Measurements from ENCODE around the gene STX16. TPM values are rescaled to one million over a fixed set of nuclear protein-coding genes. Genes with fewer than 3 reads are reported as not detected.
A peak's percentile ranks its signal among the peaks of the same experiment; 100 is the strongest.

Gene STX16
- total and polyA plus RNA-seq, 2 of the 13 experiments (the other 11 are each of a cell fraction or from before 2014, with no cell fraction given), result 28.0 to 72.7 TPM

DNA sequence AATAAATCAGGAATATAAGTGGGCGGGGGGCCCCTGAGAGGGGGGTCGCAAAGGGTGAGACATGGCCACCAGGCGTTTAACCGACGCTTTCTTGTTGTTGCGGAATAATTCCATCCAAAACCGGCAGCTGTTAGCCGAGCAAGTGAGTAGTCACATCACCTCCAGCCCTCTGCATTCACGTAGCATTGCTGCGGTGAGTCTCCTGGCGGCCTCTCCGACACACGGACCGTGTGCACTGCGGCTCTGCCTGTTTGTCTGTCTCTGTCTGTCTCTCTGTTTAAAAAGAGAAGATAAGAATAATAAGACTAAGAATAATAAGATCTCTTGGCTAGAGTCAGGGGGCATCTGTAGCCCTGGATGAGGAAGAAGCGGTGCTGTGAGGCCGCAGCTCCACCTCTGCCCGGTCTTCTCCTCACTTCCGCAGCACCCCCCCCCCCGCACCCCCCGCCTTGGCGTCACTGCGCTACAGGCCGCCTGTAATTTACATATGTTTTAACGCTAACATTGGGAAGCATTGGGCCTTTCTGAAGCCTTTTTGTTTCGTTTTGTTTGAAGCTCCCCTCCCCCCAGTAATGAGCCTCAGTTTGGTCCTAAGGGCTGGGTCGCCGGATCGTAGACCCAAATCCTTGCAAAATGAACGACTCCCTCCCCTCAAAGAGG lies 993 bp downstream of the STX16 start (continued):
- TF ChIP-seq, protein P1, sequence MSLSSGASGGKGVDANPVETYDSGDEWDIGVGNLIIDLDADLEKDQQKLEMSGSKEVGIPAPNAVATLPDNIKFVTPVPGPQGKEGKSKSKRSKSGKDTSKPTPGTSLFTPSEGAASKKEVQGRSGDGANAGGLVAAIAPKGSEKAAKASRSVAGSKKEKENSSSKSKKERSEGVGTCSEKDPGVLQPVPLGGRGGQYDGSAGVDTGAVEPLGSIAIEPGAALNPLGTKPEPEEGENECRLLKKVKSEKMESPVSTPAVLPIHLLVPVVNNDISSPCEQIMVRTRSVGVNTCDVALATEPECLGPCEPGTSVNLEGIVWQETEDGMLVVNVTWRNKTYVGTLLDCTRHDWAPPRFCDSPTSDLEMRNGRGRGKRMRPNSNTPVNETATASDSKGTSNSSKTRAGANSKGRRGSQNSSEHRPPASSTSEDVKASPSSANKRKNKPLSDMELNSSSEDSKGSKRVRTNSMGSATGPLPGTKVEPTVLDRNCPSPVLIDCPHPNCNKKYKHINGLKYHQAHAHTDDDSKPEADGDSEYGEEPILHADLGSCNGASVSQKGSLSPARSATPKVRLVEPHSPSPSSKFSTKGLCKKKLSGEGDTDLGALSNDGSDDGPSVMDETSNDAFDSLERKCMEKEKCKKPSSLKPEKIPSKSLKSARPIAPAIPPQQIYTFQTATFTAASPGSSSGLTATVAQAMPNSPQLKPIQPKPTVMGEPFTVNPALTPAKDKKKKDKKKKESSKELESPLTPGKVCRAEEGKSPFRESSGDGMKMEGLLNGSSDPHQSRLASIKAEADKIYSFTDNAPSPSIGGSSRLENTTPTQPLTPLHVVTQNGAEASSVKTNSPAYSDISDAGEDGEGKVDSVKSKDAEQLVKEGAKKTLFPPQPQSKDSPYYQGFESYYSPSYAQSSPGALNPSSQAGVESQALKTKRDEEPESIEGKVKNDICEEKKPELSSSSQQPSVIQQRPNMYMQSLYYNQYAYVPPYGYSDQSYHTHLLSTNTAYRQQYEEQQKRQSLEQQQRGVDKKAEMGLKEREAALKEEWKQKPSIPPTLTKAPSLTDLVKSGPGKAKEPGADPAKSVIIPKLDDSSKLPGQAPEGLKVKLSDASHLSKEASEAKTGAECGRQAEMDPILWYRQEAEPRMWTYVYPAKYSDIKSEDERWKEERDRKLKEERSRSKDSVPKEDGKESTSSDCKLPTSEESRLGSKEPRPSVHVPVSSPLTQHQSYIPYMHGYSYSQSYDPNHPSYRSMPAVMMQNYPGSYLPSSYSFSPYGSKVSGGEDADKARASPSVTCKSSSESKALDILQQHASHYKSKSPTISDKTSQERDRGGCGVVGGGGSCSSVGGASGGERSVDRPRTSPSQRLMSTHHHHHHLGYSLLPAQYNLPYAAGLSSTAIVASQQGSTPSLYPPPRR (CRISPR knock-in tag; IDR thresholded peaks at IDR 0.05; ENCODE audit: borderline replicate concordance), result no peak
- TF ChIP-seq MED8 (CRISPR knock-in tag; IDR thresholded peaks at IDR 0.05; ENCODE audit: insufficient replicate concordance) (no peak), KLF6 (CRISPR knock-in tag; IDR thresholded peaks at IDR 0.05) (no peak; the same call in 1 of the 2 replicates), ZKSCAN8 (CRISPR knock-in tag; IDR thresholded peaks at IDR 0.05; ENCODE audit: borderline replicate concordance) (no peak; the same call in 1 of the 2 replicates), KAT7 (CRISPR knock-in tag; IDR thresholded peaks at IDR 0.05; ENCODE audit: borderline replicate concordance) (no peak), STAG1 (CRISPR knock-in tag; IDR thresholded peaks at IDR 0.05) (no peak), ZBTB7A (CRISPR knock-in tag; IDR thresholded peaks at IDR 0.05) (0 out of 2 replicates have a peak, but pooled peaks have one; percentile 25), CHD4 (IDR thresholded peaks at IDR 0.05; ENCODE audit: borderline replicate concordance, low read length) (no peak), POGZ (CRISPR knock-in tag; IDR thresholded peaks at IDR 0.05) (no peak), EP300 (IDR thresholded peaks at IDR 0.05; ENCODE audit: low read depth in 2 of 2, low read length in 2 of 2) (no peak), EP300 (CRISPR knock-in tag; IDR thresholded peaks at IDR 0.05; ENCODE audit: borderline replicate concordance) (no peak), ATM (IDR thresholded peaks at IDR 0.05; ENCODE audit: borderline replicate concordance) (no peak)
- TF ChIP-seq, protein P2, sequence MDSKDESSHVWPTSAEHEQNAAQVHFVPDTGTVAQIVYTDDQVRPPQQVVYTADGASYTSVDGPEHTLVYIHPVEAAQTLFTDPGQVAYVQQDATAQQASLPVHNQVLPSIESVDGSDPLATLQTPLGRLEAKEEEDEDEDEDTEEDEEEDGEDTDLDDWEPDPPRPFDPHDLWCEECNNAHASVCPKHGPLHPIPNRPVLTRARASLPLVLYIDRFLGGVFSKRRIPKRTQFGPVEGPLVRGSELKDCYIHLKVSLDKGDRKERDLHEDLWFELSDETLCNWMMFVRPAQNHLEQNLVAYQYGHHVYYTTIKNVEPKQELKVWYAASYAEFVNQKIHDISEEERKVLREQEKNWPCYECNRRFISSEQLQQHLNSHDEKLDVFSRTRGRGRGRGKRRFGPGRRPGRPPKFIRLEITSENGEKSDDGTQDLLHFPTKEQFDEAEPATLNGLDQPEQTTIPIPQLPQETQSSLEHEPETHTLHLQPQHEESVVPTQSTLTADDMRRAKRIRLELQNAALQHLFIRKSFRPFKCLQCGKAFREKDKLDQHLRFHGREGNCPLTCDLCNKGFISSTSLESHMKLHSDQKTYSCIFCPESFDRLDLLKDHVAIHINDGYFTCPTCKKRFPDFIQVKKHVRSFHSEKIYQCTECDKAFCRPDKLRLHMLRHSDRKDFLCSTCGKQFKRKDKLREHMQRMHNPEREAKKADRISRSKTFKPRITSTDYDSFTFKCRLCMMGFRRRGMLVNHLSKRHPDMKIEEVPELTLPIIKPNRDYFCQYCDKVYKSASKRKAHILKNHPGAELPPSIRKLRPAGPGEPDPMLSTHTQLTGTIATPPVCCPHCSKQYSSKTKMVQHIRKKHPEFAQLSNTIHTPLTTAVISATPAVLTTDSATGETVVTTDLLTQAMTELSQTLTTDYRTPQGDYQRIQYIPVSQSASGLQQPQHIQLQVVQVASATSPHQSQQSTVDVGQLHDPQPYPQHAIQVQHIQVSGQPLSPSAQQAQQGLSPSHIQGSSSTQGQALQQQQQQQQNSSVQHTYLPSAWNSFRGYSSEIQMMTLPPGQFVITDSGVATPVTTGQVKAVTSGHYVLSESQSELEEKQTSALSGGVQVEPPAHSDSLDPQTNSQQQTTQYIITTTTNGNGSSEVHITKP (CRISPR knock-in tag; IDR thresholded peaks at IDR 0.05; ENCODE audit: low read depth), result 0 out of 2 replicates have a peak, but pooled peaks have one; percentile 37
- TF ChIP-seq, protein P3, sequence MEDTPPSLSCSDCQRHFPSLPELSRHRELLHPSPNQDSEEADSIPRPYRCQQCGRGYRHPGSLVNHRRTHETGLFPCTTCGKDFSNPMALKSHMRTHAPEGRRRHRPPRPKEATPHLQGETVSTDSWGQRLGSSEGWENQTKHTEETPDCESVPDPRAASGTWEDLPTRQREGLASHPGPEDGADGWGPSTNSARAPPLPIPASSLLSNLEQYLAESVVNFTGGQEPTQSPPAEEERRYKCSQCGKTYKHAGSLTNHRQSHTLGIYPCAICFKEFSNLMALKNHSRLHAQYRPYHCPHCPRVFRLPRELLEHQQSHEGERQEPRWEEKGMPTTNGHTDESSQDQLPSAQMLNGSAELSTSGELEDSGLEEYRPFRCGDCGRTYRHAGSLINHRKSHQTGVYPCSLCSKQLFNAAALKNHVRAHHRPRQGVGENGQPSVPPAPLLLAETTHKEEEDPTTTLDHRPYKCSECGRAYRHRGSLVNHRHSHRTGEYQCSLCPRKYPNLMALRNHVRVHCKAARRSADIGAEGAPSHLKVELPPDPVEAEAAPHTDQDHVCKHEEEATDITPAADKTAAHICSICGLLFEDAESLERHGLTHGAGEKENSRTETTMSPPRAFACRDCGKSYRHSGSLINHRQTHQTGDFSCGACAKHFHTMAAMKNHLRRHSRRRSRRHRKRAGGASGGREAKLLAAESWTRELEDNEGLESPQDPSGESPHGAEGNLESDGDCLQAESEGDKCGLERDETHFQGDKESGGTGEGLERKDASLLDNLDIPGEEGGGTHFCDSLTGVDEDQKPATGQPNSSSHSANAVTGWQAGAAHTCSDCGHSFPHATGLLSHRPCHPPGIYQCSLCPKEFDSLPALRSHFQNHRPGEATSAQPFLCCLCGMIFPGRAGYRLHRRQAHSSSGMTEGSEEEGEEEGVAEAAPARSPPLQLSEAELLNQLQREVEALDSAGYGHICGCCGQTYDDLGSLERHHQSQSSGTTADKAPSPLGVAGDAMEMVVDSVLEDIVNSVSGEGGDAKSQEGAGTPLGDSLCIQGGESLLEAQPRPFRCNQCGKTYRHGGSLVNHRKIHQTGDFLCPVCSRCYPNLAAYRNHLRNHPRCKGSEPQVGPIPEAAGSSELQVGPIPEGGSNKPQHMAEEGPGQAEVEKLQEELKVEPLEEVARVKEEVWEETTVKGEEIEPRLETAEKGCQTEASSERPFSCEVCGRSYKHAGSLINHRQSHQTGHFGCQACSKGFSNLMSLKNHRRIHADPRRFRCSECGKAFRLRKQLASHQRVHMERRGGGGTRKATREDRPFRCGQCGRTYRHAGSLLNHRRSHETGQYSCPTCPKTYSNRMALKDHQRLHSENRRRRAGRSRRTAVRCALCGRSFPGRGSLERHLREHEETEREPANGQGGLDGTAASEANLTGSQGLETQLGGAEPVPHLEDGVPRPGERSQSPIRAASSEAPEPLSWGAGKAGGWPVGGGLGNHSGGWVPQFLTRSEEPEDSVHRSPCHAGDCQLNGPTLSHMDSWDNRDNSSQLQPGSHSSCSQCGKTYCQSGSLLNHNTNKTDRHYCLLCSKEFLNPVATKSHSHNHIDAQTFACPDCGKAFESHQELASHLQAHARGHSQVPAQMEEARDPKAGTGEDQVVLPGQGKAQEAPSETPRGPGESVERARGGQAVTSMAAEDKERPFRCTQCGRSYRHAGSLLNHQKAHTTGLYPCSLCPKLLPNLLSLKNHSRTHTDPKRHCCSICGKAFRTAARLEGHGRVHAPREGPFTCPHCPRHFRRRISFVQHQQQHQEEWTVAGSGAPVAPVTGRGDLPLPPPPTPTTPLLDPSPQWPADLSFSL (CRISPR knock-in tag; IDR thresholded peaks at IDR 0.05), result no peak
